GM21515 (cell line): Measurements from ENCODE around the gene MSX1.

Experiments
- ATAC-seq: cut with Tn5 transposase; IDR thresholded peaks from one replicate; pipeline ENCODE4 v1.9.1; 2021; ENCODE audit not compliant: unreplicated experiment

Gene MSX1

GRCh38 chr4:4840351-4840750 is 19.1 kb upstream of the MSX1 start:
- no peak for ATAC-seq

- ATAC-seq = no peak
Measured at GRCh38 chr4:4841156-4841555, 18.3 kb upstream of the MSX1 start.

GRCh38 chr4:4842476-4843441 is 16.7 kb upstream of the MSX1 start:
- no peak for ATAC-seq

GRCh38 chr4:4843635-4844291 is 15.7 kb upstream of the MSX1 start:
- no peak for ATAC-seq

GRCh38 chr4:4845027-4845426 is 14.4 kb upstream of the MSX1 start:
- no peak for ATAC-seq

- no peak for ATAC-seq
Measured at GRCh38 chr4:4847011-4847410, 12.5 kb upstream of the MSX1 start.

GRCh38 chr4:4848540-4848939 is 10.9 kb upstream of the MSX1 start:
- ATAC-seq = no peak

- ATAC-seq = no peak
Measured at GRCh38 chr4:4849106-4849505, 10.4 kb upstream of the MSX1 start.

GRCh38 chr4:4849524-4850193 is 9.8 kb upstream of the MSX1 start:
- no peak for ATAC-seq

GRCh38 chr4:4851081-4851480 is 8.4 kb upstream of the MSX1 start:
- ATAC-seq = no peak

GRCh38 chr4:4851906-4852305 is 7.6 kb upstream of the MSX1 start:
- no peak for ATAC-seq

GRCh38 chr4:4852591-4853362 is 6.7 kb upstream of the MSX1 start:
- peak; percentile 51 for ATAC-seq

GRCh38 chr4:4853371-4853823 is 6.1 kb upstream of the MSX1 start:
- peak; percentile 31 for ATAC-seq

GRCh38 chr4:4853921-4854648 is 5.4 kb upstream of the MSX1 start:
- no peak for ATAC-seq

GRCh38 chr4:4854649-4855295 is 4.7 kb upstream of the MSX1 start:
- ATAC-seq = no peak

- ATAC-seq = no peak
Measured at GRCh38 chr4:4855301-4856070, 4.0 kb upstream of the MSX1 start.

- no peak for ATAC-seq
Measured at GRCh38 chr4:4856071-4857000, 3.1 kb upstream of the MSX1 start.
